ENCODE results near the gene NR2F1-AS1.

GRCh38 chr5:93582167-93582462 is 1.1 kb upstream of the NR2F1-AS1 start:
- TF ChIP-seq POLR2AphosphoS5 (IDR thresholded peaks at IDR 0.05; ENCODE audit: low read depth, low read length) (no peak), SIN3A (IDR thresholded peaks at IDR 0.05; ENCODE audit: borderline replicate concordance, insufficient read depth, low read length) (no peak), REST (IDR thresholded peaks at IDR 0.05; ENCODE audit: insufficient read depth in 1 of 2, low read depth in 2 of 2, low read length in 2 of 2) (no peak)
